K562 (cell line): Measurements from ENCODE around the gene AQP1. TPM values are rescaled to one million over a fixed set of nuclear protein-coding genes. Genes with fewer than 3 reads are reported as not detected.

Experiments
- ATAC-seq: fragments of 200-7000 bp; cut with Tn5 transposase; 3 replicates; pipeline ENCODE4 v1.9.1; 2020; ENCODE audit warnings: moderate library complexity
- BruUV-seq: library from RNA; stranded (reverse); fragments of 400-500 nt; replicated peaks from 2 replicates; lab custom pipeline; 2021; lab: Mats Ljungman, UMichigan
- CTCF ChIA-PET: fragments of 300-600 bp; formaldehyde crosslinking; extraction: SDS; loops from one replicate; lab custom pipeline; 2021; ENCODE audit warnings: low intra/inter-chr PET ratio; lab: Yijun Ruan, JAX
- POLR2A ChIA-PET: fragments of 300-600, 350-650 bp; sonication (Branson Sonifier 250); formaldehyde crosslinking; extraction: SDS; loops from one replicate; lab custom pipeline; 2021; ENCODE audit warnings: antibody characterized with exemption, inconsistent platforms; lab: Yijun Ruan, JAX
- DNase-seq, 4 experiments: peaks; one replicate each; pipeline versions ENCODE4 v3.0.0 to v3.0.0-alpha.2; 2011 to 2018; ENCODE audit warnings: low spot score in 3 of 4, mixed read lengths in 3 of 4; ENCODE audit errors: extremely low read depth in 1 of 4
- FAIRE-seq: peaks from 2 replicates; lab custom pipeline; 2011; peaks lifted over from hg19 to GRCh38; lab: Jason Lieb, UNC
- H2AFZ ChIP-seq: 2 replicates; pipeline ENCODE4 v1.6.0; 2011; ENCODE audit warnings: low read depth, low read length, control low read depth, inconsistent platforms
- H3K27ac ChIP-seq: fragments of 200-600 bp; 3 replicates; pipeline ENCODE4 v1.8.0; 2011; ENCODE audit warnings: low read depth, mild to moderate bottlenecking, control low read depth, inconsistent platforms, low read length, moderate library complexity, mixed read lengths; ENCODE audit errors: extremely low read depth
- H3K27me3 ChIP-seq, 2 experiments: fragments of 300-600 bp in 1 of 2; 2 replicates in 1 of 2; 3 replicates in 1 of 2; pipeline versions ENCODE4 v1.6.0 to v1.8.0; 2011; ENCODE audit warnings: inconsistent platforms in 2 of 2, low read length in 2 of 2, mild to moderate bottlenecking in 1 of 2, mixed read lengths in 1 of 2, moderate library complexity in 1 of 2; ENCODE audit not compliant: control insufficient read depth in 2 of 2, insufficient read depth in 2 of 2
- H3K36me3 ChIP-seq: fragments of 300-600 bp; 3 replicates; pipeline ENCODE4 v1.8.0; 2011; ENCODE audit warnings: mild to moderate bottlenecking, low read length, inconsistent platforms; ENCODE audit not compliant: control insufficient read depth, insufficient read depth
- H3K4me1 ChIP-seq, 2 experiments: fragments of 200-600 bp in 1 of 2; replicated peaks in 1 of 2; 2 replicates in 1 of 2; 3 replicates in 1 of 2; pipeline versions ENCODE4 v1.5.1 to v1.8.0; 2011; ENCODE audit warnings: inconsistent platforms in 2 of 2, low read length in 2 of 2, mild to moderate bottlenecking in 1 of 2, mixed read lengths in 1 of 2, moderate library complexity in 1 of 2; ENCODE audit not compliant: control insufficient read depth in 2 of 2, insufficient read depth in 2 of 2
- H3K4me2 ChIP-seq: 2 replicates; pipeline ENCODE4 v1.6.1; 2011; ENCODE audit warnings: low read length, control low read depth, inconsistent platforms, mixed read lengths; ENCODE audit not compliant: insufficient read depth
- H3K4me3 ChIP-seq: fragments of 200-600 bp; sonication (generic), shearing (Covaris generic); 2 replicates; pipeline ENCODE4 v1.5.1; 2016; ENCODE audit warnings: control low read depth, inconsistent platforms
- H3K79me2 ChIP-seq: fragments of 200-600 bp; 3 replicates; pipeline ENCODE4 v1.8.0; 2011; ENCODE audit warnings: low read length, inconsistent platforms; ENCODE audit not compliant: control insufficient read depth, insufficient read depth
- H3K9ac ChIP-seq, 2 experiments: 2 replicates each; pipeline versions ENCODE4 v1.6.0 to v1.6.1; 2011; ENCODE audit warnings: low read depth in 2 of 2, low read length in 2 of 2, control low read depth in 1 of 2, inconsistent platforms in 1 of 2, mild to moderate bottlenecking in 1 of 2, mixed read lengths in 1 of 2; ENCODE audit not compliant: insufficient read depth in 1 of 2
- H3K9me1 ChIP-seq: one replicate; pipeline ENCODE4 v1.6.0; 2011; ENCODE audit warnings: inconsistent platforms, mild to moderate bottlenecking, low read length, moderate library complexity; ENCODE audit not compliant: control insufficient read depth, insufficient read depth
- H3K9me3 ChIP-seq: replicated peaks from 2 replicates; pipeline ENCODE4 v1.5.1; 2011; ENCODE audit warnings: low read depth, low read length, inconsistent platforms; ENCODE audit not compliant: control insufficient read depth, insufficient read depth
- H4K20me1 ChIP-seq: replicated peaks from 2 replicates; pipeline ENCODE4 v1.6.1; 2011; ENCODE audit warnings: low read length, inconsistent platforms, mixed read lengths; ENCODE audit not compliant: control insufficient read depth, insufficient read depth
- HES1 ChIP-seq: fragments of 450-650 bp; IDR thresholded peaks from 2 replicates; pipeline ENCODE4 v1.6.1; 2016; ENCODE audit warnings: low read depth, mild to moderate bottlenecking, moderate library complexity
- KLF16 ChIP-seq: IDR thresholded peaks from 2 replicates; pipeline ENCODE4 v1.6.1; 2016; ENCODE audit warnings: antibody characterized with exemption
- SMARCE1 ChIP-seq: fragments of 450-650 bp; IDR thresholded peaks from 2 replicates; pipeline ENCODE4 v1.7.1; 2016; ENCODE audit warnings: mild to moderate bottlenecking
- TARDBP ChIP-seq: fragments of 450-650 bp; IDR thresholded peaks from 2 replicates; pipeline ENCODE4 v1.6.1; 2016
- XRCC5 ChIP-seq: fragments of 200-400 bp; formaldehyde crosslinking; IDR thresholded peaks from 2 replicates; pipeline ENCODE4 v1.6.1; 2017; ENCODE audit warnings: low read depth, mild to moderate bottlenecking, low read length
- ZBTB5 ChIP-seq: fragments of 450-650 bp; IDR thresholded peaks from 2 replicates; pipeline ENCODE4 v1.6.1; 2017; ENCODE audit warnings: antibody characterized with exemption
- ZNF24 ChIP-seq: fragments of 450-650 bp; IDR thresholded peaks from 2 replicates; pipeline ENCODE4 v1.6.1; 2016
- WGBS: fragments of 100-300 bp; shearing (Covaris generic); methylation state at CpG from one replicate; pipeline ENCODE4 v1.1.6; 2016; ENCODE audit warnings: low coverage, mixed read lengths; ENCODE audit not compliant: insufficient coverage; ENCODE audit errors: missing lambda C conversion rate; 5-methylcytosine and 5-hydroxymethylcytosine counted together
- in situ Hi-C: fragments of 300-500 bp; cut with MboI; formaldehyde crosslinking; loops from 4 replicates; pipeline ENCODE4 v1.15.0; 2018; ENCODE audit warnings: inconsistent platforms, mixed read lengths
- intact Hi-C: fragments of 100-400 bp; cut with micrococcal nuclease; formaldehyde crosslinking; loops from 2 replicates; pipeline ENCODE4 v1.14.2; 2022
- polyA plus RNA-seq, 8 experiments: library from polyadenylated mRNA; depleted of rRNA in 4 of 8; stranded (reverse) in 5 of 8; unstranded in 3 of 8; fragments of >200 nt; fragmentation: Nextera tagmentation in 2 of 8; fragmentation: Illumina TruSeq in 1 of 8; extraction: Ambion mirVana in 2 of 8; extraction: Trizol in 1 of 8; gene quantifications; 2 replicates each; pipeline versions ENCODE4 v1.2.1 to v1.2.3, GENCODE V29; 2011 to 2014; ENCODE audit warnings: inconsistent platforms in 1 of 8, missing spikeins in 1 of 8
- total RNA-seq, 7 experiments: library from RNA; depleted of rRNA in 6 of 7; stranded (reverse); fragments of >200 nt in 6 of 7; fragmentation: Illumina TruSeq in 2 of 7; extraction: Trizol in 2 of 7; gene quantifications; 2 replicates each; pipeline versions ENCODE4 v1.2.1 to v1.2.3, GENCODE V29; 2011 to 2021; ENCODE audit warnings: low replicate concordance in 1 of 7

Gene AQP1
- total and polyA plus RNA-seq, 9 of the 15 experiments (the other 6 are each of a cell fraction or from before 2014, with no cell fraction given), result 0.18 to 12.6 (median 4.1) TPM

GRCh38 chr7:30965883-30966282 lies 54.2 kb downstream of the AQP1 start:
- FAIRE-seq, result no peak

More at GRCh38 chr7:30965883-30966282, 54.2 kb downstream of the AQP1 start:
- Histone ChIP-seq H3K9me1 (no peaks in the 10 kb centered on the region), H3K27ac (no peak overlapping the region), H3K36me3 (no peaks in the 10 kb centered on the region), H4K20me1 (no peaks in the 10 kb centered on the region), H3K79me2 (no peaks in the 10 kb centered on the region; the same call in 2 of the 3 replicates), H3K27me3 (peaks cover 8 to 56% of the 10 kb centered on the region in 2 experiments), H3K9ac (no peak overlapping the region; a peak in 1 of 4 replicates), H2AFZ (no peak overlapping the region), H3K4me1 (peaks cover 0 to 4% of the 10 kb centered on the region in 2 experiments; a peak in 1 of 5 replicates), H3K4me2 (no peak overlapping the region), H3K4me3 (no peak overlapping the region), H3K9me3 (no peaks in the 10 kb centered on the region)
- ChIA-PET POLR2A (interaction anchor here (0.5 kb wide), 1 partner anchor 139 kb away, joined by 4 read pairs; no protein-coding TSS in a partner anchor), CTCF (no interaction called here)
- TF ChIP-seq SMARCE1 (no peak), ZBTB5 (no peak), HES1 (no peak), XRCC5 (no peak), ZNF24 (no peak), TARDBP (no peak), KLF16 (no peak)
- WGBS, result 0% methylated on average over 8 of the region's 9 CpGs
- intact Hi-C loops (no loop called here), in situ Hi-C loops (no loop called here)
- DNase-seq (no peak), ATAC-seq (no peak)
- BruUV-seq, result no TSS peak
